Activated naive CD8-positive, alpha-beta T cell treated with anti-CD3 and anti-CD28 coated beads, Interleukin-2, amount 10 ng/mL, durations not matched to agents 7 days and 5 days (primary cell): ENCODE results near the gene FGF2. TPM values are rescaled to one million over a fixed set of nuclear protein-coding genes. Genes with fewer than 3 reads are reported as not detected.
"Not testable (repeated sequence)": the region's sequence is repeated elsewhere in the genome, so short reads cannot be mapped to it uniquely, and the experiment has no call there.

Experiments used
- ATAC-seq: fragments of 150-1000 bp; cut with Tn5 transposase; one replicate; pipeline ENCODE4 v1.10.0; 2021; ENCODE audit warnings: low read depth, moderate library complexity
- POLR2A ChIA-PET: fragments of 350-600 bp; sonication (Branson Sonifier 250); formaldehyde crosslinking; loops from one replicate; lab custom pipeline; 2021; ENCODE audit warnings: antibody characterized with exemption; lab: Charles Lee
- DNase-seq: peaks from one replicate; pipeline ENCODE4 v3.0.0; 2021
- H3K27ac Mint-ChIP-seq: one replicate; pipeline ENCODE4 v1.8.0; 2022; ENCODE audit warnings: mild to moderate bottlenecking, mixed read lengths
- H3K27me3 Mint-ChIP-seq: one replicate; pipeline ENCODE4 v1.8.0; 2022; ENCODE audit warnings: mild to moderate bottlenecking, moderate library complexity, mixed read lengths
- H3K36me3 Mint-ChIP-seq: one replicate; pipeline ENCODE4 v1.8.0; 2021; ENCODE audit warnings: mild to moderate bottlenecking, mixed read lengths
- H3K4me1 Mint-ChIP-seq: one replicate; pipeline ENCODE4 v1.8.0; 2021; ENCODE audit warnings: mixed read lengths
- H3K4me3 Mint-ChIP-seq: one replicate; pipeline ENCODE4 v1.8.0; 2022; ENCODE audit warnings: mild to moderate bottlenecking, moderate library complexity, mixed read lengths
- H3K9me3 Mint-ChIP-seq: one replicate; pipeline ENCODE4 v1.8.0; 2021; ENCODE audit warnings: mixed read lengths
- total RNA-seq, 2 experiments: library from RNA; stranded (reverse); gene quantifications; one replicate each; pipeline ENCODE4 v1.2.3, GENCODE V29; 2021

Gene FGF2
- total RNA-seq, 2 experiments from 2014 or later: not detected

DNA sequence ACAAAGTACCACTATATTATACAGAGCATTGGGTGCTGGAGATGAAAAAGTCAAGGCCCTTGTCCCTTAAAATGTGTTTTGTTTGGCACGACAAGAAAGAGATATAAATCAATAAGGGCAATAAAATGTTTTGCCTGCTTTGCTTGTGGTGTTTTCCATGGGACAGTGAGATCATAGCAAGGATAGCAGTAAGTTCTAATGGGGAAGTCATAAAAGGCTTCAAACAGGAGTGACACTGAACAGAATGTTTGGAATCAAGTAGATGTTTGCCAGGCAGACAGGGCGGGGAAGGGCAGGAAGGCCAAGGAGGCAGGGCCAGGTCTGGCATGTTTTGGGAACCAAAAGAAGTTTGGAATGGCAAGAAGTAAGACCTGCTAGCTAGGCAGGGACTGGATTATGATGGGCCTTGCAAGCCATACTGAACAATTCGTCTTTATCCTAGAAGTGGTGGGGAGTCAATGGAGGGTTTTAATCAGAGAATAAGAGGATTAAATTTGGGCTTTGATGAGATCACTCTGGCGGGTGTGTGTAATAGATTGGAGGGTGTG is 16.4 kb downstream of the FGF2 start:
- no peak for ATAC-seq
- no peak overlapping the region for H3K27ac Mint-ChIP-seq

DNA sequence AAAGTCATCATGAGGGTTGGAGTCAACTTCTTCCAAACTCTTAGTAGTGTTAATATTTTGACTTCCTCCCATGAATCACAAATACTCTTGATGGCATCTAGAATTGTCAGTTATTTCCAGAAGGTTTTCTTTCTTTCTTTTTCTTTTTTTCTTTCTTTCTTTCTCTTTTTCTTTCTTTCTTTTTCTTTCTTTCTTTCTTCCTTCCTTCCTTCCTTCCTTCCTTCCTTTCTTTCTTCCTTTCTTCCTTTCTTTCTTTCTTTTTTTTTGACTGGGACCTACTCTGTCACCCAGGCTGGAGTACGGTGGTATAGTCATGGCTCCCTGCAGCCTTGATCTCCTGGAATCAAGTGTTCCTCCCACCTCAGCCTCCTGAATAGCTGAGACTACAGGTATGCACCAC is 17.8 kb downstream of the FGF2 start:
- DNase-seq, H3K4me3 Mint-ChIP-seq, POLR2A ChIA-PET, H3K4me1 Mint-ChIP-seq, H3K27ac Mint-ChIP-seq, H3K9me3 Mint-ChIP-seq, ATAC-seq, H3K36me3 Mint-ChIP-seq: not testable (repeated sequence)
- peaks cover 14% of the 10 kb centered on the region for H3K27me3 Mint-ChIP-seq

More for the DNA sequence above, 16.4 kb downstream of the FGF2 start:
- Mint-ChIP-seq H3K27me3 (peaks cover 14% of the 10 kb centered on the region), H3K36me3 (no peaks in the 10 kb centered on the region), H3K9me3 (no peaks in the 10 kb centered on the region), H3K4me1 (no peaks in the 10 kb centered on the region), H3K4me3 (no peak overlapping the region)
- POLR2A ChIA-PET: no interaction called here
- no peak for DNase-seq

DNA sequence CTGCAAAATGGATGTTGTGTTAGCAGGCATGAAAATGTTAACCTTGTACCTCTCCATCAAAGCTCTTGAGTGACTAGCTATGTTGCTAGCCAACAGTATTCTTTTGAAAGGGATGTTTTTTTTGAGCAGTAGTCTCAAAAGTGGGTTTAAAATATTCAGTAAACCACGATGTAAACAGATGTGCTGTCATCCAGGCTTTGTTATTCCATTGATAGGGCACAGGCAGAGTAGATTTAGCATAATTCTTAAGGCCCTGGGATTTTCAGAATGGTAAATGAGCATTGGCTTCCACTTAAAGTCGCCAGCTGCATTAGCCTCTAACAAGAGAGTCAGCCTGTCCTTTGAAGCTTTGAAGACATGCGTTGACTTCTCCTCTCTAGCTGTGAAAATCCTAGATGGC is 18.4 kb downstream of the FGF2 start:
- Mint-ChIP-seq H3K36me3 (no peaks in the 10 kb centered on the region), H3K4me1 (no peaks in the 10 kb centered on the region), H3K27ac (no peak overlapping the region), H3K9me3 (no peaks in the 10 kb centered on the region), H3K4me3 (no peak overlapping the region), H3K27me3 (peaks cover 9% of the 10 kb centered on the region)
- DNase-seq (no peak), ATAC-seq (no peak)
- POLR2A ChIA-PET: no interaction called here

DNA sequence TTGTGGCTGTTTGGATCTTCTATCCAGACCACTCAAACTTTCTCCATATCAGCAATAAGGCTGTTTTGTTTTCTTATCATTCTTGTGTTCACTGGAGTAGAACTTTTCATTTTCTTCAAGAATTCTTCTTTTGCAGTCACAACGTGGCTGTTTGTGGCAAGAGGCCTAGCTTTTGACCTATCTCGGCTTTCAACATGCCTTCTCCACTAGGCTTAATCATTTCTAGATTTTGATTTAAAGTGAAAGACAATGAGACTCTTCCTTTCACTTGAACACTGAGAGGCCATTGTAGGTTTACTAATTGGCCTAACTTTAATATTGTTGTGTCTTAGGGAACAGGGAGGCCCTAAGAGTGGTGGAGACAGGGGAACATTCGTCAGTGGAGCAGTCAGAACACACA is 19.1 kb downstream of the FGF2 start:
- peaks cover 7% of the 10 kb centered on the region for H3K27me3 Mint-ChIP-seq
- no peak overlapping the region for H3K27ac Mint-ChIP-seq
- POLR2A ChIA-PET: no interaction called here
- no peaks in the 10 kb centered on the region for H3K9me3 Mint-ChIP-seq
- ATAC-seq (no peak), DNase-seq (no peak)
- no peaks in the 10 kb centered on the region for H3K4me1 Mint-ChIP-seq
- H3K4me3 Mint-ChIP-seq: no peak overlapping the region
- no peaks in the 10 kb centered on the region for H3K36me3 Mint-ChIP-seq

DNA sequence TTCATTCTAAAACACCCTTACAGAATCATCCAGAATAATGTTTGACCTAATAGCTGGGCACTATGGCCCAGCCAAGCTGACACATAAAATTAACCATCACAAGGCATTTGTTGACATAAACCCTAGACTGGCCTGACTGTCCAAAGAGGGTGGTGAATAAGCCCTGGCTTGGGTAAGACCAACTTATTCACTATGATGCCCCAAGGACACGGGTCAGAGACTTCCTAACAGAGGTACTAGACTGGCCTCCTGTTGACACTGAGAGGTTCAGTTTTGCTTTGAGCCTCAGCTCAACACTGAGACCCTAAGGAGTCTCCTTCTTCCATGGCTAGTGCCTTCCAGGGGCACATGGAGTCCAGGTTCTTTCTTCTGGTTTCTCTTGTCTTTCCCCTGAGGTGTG is 21.3 kb downstream of the FGF2 start:
- Mint-ChIP-seq H3K4me3 (no peak overlapping the region), H3K27me3 (peaks cover 18% of the 10 kb centered on the region), H3K4me1 (no peaks in the 10 kb centered on the region), H3K9me3 (no peaks in the 10 kb centered on the region), H3K27ac (no peak overlapping the region), H3K36me3 (no peaks in the 10 kb centered on the region)
- POLR2A ChIA-PET: no interaction called here
- no peak for ATAC-seq
- DNase-seq: no peak

DNA sequence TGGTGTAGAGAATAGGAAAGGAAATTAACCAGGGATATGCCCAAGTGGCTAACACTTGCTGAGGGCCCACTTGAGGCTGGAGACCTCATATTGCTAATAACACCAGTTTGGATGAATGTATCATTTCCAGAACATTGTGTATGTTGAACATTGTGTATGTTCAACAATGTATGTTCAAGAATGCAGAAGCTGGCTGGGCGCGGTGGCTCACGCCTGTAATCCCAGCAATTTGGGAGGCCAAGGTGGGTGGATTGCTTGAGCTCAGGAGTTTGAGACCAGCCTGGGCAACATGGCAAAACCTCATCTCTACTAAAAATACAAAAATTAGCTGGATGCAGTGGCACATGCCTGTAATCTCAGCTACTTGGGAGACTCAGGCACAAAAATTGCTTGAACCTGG is 23.2 kb downstream of the FGF2 start:
- not testable (repeated sequence) for ATAC-seq, DNase-seq, H3K27ac Mint-ChIP-seq, H3K4me3 Mint-ChIP-seq, H3K36me3 Mint-ChIP-seq, H3K9me3 Mint-ChIP-seq, H3K4me1 Mint-ChIP-seq
- POLR2A ChIA-PET: interaction anchor here (0.7 kb wide), 1 partner anchor 68 kb away, joined by 3 read pairs; no protein-coding TSS in a partner anchor
- peaks cover 26% of the 10 kb centered on the region for H3K27me3 Mint-ChIP-seq

DNA sequence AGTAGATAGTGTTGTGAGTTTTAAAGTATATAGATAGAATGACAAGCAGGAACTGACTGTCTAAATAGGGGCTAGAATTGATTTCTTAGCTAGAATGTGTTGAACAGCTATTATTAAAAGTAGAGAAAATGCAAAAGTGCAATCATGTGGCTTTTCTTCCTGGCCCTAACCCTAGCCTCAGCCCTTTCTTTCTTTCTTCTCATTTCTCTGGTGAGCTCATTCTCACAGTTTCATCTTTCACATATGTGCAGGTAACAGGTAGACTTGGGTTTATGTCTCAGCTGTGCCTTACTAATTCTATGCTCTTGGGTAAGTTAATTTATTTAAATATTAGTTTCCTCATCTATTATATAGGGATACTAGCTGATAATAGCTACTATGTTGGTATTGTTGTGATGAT is 24.9 kb downstream of the FGF2 start:
- H3K4me3 Mint-ChIP-seq: no peak overlapping the region
- peaks cover 26% of the 10 kb centered on the region for H3K27me3 Mint-ChIP-seq
- ATAC-seq (no peak), DNase-seq (no peak)
- no peak overlapping the region for H3K27ac Mint-ChIP-seq
- no peaks in the 10 kb centered on the region for H3K36me3 Mint-ChIP-seq
- no peaks in the 10 kb centered on the region for H3K9me3 Mint-ChIP-seq
- H3K4me1 Mint-ChIP-seq: no peaks in the 10 kb centered on the region
- POLR2A ChIA-PET: no interaction called here

DNA sequence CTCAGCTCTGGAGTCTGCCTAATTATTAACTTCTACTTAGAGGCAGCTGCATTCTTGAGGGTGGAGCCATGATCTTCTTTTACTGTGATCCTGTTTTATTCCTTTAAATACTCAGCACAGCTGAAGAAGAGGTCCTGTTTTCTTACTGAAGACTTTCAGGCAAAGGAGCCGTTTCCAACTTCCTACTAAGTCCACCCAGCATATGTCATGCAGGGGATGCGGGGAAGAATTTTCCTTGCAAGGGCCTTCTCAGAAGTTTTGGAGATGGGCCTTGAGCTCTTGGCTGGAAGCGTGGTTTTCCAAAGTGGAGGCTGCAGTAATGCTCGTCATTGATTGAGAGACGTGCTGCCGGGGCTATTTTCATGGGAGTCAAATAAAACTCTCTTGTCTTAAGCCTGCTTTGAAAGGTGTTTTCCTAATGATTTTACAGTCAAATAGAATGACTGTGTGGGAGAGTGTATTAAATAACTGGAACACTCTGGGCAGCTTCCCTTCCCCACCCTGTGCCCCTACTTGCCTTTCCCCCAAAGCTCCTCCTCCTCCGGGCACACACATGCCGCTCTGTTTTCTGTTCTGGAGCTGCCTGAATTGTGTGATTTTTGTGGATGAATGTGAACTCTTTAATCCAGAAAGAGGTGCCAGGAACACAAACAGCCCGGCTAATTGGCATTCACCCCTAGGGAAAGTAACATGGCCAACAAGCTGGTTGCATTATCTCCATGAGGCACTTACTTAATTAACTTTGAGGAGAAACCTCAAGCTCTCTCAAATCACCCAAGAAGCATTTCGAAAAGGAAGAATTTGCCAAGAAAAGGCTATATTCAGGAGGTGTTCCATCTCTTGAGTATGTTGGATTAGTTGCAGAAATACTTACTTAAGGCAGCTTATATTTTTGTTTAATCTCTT is 28.1 kb downstream of the FGF2 start:
- Mint-ChIP-seq H3K27ac (no peak overlapping the region), H3K27me3 (peaks cover 30% of the 10 kb centered on the region), H3K36me3 (no peaks in the 10 kb centered on the region), H3K4me3 (no peak overlapping the region), H3K4me1 (no peaks in the 10 kb centered on the region), H3K9me3 (no peaks in the 10 kb centered on the region)
- DNase-seq (no peak), ATAC-seq (no peak)
- POLR2A ChIA-PET: no interaction called here

DNA sequence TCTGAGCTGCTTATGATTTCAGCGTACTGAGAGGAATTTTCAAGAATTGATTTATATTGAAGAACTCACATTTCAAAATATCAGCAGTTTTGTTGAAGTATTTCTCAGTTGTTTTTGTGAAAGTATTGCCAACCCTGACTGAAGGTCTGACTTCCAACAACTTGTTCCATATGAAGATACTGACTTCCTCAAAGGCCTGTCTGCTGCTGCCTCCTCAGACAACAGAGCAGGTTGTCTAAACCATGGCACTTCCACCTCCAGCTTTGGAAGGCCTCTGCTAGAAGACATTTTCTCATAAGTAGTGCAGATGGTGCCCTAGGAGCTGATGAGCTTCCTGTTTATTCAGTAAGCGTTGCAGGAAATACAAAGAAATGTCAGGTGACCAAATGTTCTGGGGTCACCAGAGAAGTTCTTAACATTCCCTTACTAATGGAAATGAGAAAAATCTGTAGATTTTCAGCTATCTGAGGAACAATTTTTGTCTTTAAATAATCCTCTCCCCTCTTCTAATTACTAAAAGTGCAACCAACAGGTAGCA is 28.8 kb downstream of the FGF2 start:
- H3K9me3 Mint-ChIP-seq: no peaks in the 10 kb centered on the region
- H3K4me1 Mint-ChIP-seq: no peaks in the 10 kb centered on the region
- no peak overlapping the region for H3K27ac Mint-ChIP-seq
- peaks cover 30% of the 10 kb centered on the region for H3K27me3 Mint-ChIP-seq
- no peak overlapping the region for H3K4me3 Mint-ChIP-seq
- no peaks in the 10 kb centered on the region for H3K36me3 Mint-ChIP-seq
- DNase-seq: no peak
- no peak for ATAC-seq
- POLR2A ChIA-PET: no interaction called here

DNA sequence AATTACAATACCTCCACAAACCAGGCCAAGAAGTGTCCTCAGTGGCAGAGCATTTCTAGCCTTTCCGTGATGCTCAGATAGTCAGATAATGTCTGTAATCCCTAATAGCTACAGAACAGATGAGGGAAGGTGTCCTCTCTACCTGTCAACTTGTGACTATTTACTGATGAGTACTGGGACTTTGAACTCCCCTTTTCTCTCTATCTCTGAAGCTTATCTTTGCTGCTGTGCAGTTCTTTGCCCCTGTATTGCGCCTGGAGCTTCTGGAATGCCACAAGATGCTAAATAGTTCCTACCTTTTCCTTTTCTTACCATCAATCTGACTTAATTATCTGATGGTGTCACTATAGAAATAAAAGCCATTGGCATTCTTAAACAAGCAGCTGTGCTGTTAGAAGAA is 30.5 kb downstream of the FGF2 start:
- no peaks in the 10 kb centered on the region for H3K4me1 Mint-ChIP-seq
- peaks cover 41% of the 10 kb centered on the region for H3K27me3 Mint-ChIP-seq
- ATAC-seq (no peak), DNase-seq (no peak)
- no peaks in the 10 kb centered on the region for H3K9me3 Mint-ChIP-seq
- no peak overlapping the region for H3K4me3 Mint-ChIP-seq
- H3K27ac Mint-ChIP-seq: no peak overlapping the region
- H3K36me3 Mint-ChIP-seq: no peaks in the 10 kb centered on the region
- POLR2A ChIA-PET: no interaction called here

DNA sequence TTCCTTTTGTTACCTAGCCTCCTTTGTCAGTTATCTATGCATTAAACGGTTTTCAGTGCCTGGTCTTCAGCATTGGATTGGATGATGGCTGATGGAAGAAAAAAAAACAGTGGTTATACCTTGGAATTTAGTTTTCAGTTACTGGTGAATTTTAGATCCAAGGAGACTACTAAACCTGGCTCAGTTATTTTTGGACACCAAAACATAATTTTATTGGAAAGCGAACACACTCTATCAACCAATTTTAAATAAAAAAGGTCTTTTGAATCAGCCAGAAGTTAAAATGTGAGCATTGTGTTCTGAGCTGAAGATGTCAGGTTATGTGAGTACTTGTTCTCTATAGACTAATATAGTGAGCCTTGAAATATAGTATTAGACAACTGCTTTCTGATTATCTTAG is 32.1 kb downstream of the FGF2 start:
- no peaks in the 10 kb centered on the region for H3K36me3 Mint-ChIP-seq
- no peak overlapping the region for H3K27ac Mint-ChIP-seq
- ATAC-seq (no peak), DNase-seq (no peak)
- H3K4me3 Mint-ChIP-seq: no peak overlapping the region
- peaks cover 36% of the 10 kb centered on the region for H3K27me3 Mint-ChIP-seq
- H3K9me3 Mint-ChIP-seq: no peaks in the 10 kb centered on the region
- no peaks in the 10 kb centered on the region for H3K4me1 Mint-ChIP-seq
- POLR2A ChIA-PET: no interaction called here

DNA sequence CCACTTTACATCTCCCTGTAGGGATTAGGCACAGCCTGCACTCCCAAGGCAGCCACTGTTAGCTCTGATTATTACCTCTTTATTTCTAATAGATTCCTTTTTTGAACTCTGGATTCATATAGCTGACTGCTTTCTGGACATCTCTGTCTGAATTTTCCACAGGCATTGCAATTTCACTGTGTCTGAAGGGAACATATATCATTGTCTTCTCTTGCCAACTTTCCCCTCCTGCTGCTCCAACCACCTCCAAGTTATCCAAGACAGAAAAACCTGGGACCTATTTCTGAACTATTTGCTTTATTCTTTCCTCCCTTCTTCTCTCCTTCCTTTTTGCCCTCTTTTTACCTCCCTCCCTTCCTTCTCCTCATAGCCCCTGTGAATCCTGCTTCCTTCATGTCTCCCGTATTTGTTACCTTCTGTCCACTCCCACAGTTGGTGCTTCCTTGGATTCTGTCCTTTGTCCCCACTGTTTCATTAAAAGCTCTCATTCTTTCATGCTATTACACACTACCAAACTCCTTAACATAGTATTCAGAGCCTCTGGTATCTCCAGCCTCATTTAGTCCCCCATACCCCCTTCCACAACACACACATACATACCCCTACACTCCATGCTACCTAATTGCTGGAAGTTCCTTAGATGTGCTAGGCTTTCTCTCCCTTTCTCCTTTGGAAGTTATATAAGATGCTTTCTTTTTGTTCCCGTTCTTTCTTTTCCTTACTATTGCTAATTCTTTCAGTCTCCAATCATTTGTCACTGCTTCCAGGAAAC is 34.7 kb downstream of the FGF2 start:
- peaks cover 33% of the 10 kb centered on the region for H3K27me3 Mint-ChIP-seq
- no peaks in the 10 kb centered on the region for H3K36me3 Mint-ChIP-seq
- no peak overlapping the region for H3K27ac Mint-ChIP-seq
- no peak for DNase-seq
- no peaks in the 10 kb centered on the region for H3K4me1 Mint-ChIP-seq
- no peaks in the 10 kb centered on the region for H3K9me3 Mint-ChIP-seq
- no peak overlapping the region for H3K4me3 Mint-ChIP-seq
- POLR2A ChIA-PET: no interaction called here
- no peak for ATAC-seq

DNA sequence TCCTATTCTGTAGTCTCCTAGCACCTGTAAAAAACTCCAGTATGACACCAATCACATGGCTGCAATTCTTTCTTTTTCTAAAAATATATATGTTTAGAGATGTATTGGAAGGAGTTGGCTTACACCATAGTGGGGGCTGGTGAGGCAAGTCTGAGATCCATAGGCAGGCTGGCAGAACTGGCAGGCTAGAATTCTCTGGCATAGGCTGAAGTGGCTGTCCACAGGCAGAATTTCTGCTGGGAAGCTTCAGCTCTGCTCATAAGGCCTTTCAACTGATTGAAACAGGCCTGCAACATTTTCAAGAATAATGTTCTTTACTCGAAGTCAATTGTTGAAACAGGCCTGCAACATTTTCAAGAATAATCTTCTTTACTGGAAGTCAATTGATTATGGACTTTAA is 37.0 kb downstream of the FGF2 start:
- H3K27ac Mint-ChIP-seq: no peak overlapping the region
- POLR2A ChIA-PET: no interaction called here
- H3K9me3 Mint-ChIP-seq: peaks cover 3% of the 10 kb centered on the region
- DNase-seq (no peak), ATAC-seq (no peak)
- no peaks in the 10 kb centered on the region for H3K36me3 Mint-ChIP-seq
- H3K4me1 Mint-ChIP-seq: no peaks in the 10 kb centered on the region
- H3K4me3 Mint-ChIP-seq: no peak overlapping the region
- H3K27me3 Mint-ChIP-seq: peaks cover 28% of the 10 kb centered on the region
